ENCODE data around the gene PGM3.

The PGM3 gene

GRCh38 chr6:83168556-83168955 is 24.5 kb downstream of the PGM3 start:
- no peak for DNase-seq (ENCODE audit: extremely low read depth, low read depth)
- TF ChIP-seq, protein P1, sequence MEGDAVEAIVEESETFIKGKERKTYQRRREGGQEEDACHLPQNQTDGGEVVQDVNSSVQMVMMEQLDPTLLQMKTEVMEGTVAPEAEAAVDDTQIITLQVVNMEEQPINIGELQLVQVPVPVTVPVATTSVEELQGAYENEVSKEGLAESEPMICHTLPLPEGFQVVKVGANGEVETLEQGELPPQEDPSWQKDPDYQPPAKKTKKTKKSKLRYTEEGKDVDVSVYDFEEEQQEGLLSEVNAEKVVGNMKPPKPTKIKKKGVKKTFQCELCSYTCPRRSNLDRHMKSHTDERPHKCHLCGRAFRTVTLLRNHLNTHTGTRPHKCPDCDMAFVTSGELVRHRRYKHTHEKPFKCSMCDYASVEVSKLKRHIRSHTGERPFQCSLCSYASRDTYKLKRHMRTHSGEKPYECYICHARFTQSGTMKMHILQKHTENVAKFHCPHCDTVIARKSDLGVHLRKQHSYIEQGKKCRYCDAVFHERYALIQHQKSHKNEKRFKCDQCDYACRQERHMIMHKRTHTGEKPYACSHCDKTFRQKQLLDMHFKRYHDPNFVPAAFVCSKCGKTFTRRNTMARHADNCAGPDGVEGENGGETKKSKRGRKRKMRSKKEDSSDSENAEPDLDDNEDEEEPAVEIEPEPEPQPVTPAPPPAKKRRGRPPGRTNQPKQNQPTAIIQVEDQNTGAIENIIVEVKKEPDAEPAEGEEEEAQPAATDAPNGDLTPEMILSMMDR (IDR thresholded peaks at IDR 0.05; ENCODE audit: low read depth, low read length, missing control alignments), result no peak
- H3K4me3 ChIP-seq (replicated peaks; ENCODE audit: low read depth, low read length), result no peak overlapping the region

GRCh38 chr6:83167726-83168278 is 25.3 kb downstream of the PGM3 start:
- TF ChIP-seq, protein P1 (IDR thresholded peaks at IDR 0.05; ENCODE audit: low read depth, low read length, missing control alignments), result no peak
- DNase-seq (ENCODE audit: extremely low read depth, low read depth), result no peak
- no peak overlapping the region for H3K4me3 ChIP-seq (replicated peaks; ENCODE audit: low read depth, low read length)

DNA sequence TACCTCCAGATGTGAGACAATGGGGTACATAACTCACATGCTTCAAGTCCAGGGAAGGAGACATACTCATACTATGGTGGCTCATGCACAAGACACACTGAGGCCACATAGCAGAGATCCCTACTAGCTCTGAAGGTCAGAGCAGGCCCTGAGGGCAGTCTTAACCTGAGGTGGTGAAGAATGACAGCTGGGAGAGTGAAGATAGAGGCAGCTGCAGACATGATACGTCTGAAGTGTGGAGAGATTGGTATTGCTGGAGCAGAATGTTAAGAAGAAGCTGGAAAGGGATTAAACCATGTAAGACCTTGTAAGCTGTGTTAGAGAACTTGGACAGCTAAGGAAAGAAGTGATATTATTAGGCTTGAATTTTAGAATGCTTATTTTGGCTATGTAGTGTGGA is 32.9 kb downstream of the PGM3 start:
- TF ChIP-seq, protein P1 (IDR thresholded peaks at IDR 0.05; ENCODE audit: low read depth, low read length, missing control alignments), result no peak
- H3K4me3 ChIP-seq (replicated peaks; ENCODE audit: low read depth, low read length), result no peak overlapping the region
- no peak for DNase-seq (ENCODE audit: extremely low read depth, low read depth)

- no peak overlapping the region for H3K4me3 ChIP-seq (replicated peaks; ENCODE audit: low read depth, low read length)
- no peak for DNase-seq (ENCODE audit: extremely low read depth, low read depth)
- TF ChIP-seq, protein P1 (IDR thresholded peaks at IDR 0.05; ENCODE audit: low read depth, low read length, missing control alignments), result no peak
Observed at GRCh38 chr6:83155794-83156193, 37.3 kb downstream of the PGM3 start.

- H3K4me3 ChIP-seq (replicated peaks; ENCODE audit: low read depth, low read length), result no peak overlapping the region
- TF ChIP-seq, protein P1 (IDR thresholded peaks at IDR 0.05; ENCODE audit: low read depth, low read length, missing control alignments), result no peak
- DNase-seq (ENCODE audit: extremely low read depth, low read depth), result no peak
Observed at GRCh38 chr6:83153883-83154521, 39.1 kb downstream of the PGM3 start.

DNA sequence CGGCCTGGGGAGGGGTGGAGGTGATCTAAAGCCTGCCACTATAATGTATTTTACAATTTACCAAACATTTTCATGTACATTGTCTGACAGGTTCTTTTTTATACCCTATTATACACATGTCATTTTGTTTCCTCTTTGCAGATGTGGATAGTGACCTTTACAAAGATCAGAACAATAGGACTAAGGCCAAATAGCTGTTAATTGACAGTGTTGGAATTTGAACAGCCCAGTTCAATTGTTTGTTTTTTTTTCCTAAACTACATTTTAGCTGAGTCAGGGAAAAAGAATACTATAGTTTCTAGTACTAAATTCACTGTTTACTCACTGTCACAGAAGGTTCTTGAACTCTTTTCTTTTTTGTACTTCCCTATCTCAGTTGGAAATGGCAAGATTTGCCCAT is 40.2 kb downstream of the PGM3 start:
- no peak overlapping the region for H3K4me3 ChIP-seq (replicated peaks; ENCODE audit: low read depth, low read length)
- DNase-seq (ENCODE audit: extremely low read depth, low read depth), result no peak
- TF ChIP-seq, protein P1 (IDR thresholded peaks at IDR 0.05; ENCODE audit: low read depth, low read length, missing control alignments), result no peak

GRCh38 chr6:83151114-83151513 is 42.0 kb downstream of the PGM3 start:
- DNase-seq (ENCODE audit: extremely low read depth, low read depth), result no peak
- TF ChIP-seq, protein P1 (IDR thresholded peaks at IDR 0.05; ENCODE audit: low read depth, low read length, missing control alignments), result no peak
- no peak overlapping the region for H3K4me3 ChIP-seq (replicated peaks; ENCODE audit: low read depth, low read length)

All from HFF-Myc (cell line).